HG03521 (cell line): ENCODE data around the gene KLHL6.
"Not testable (repeated sequence)": the region's sequence is repeated elsewhere in the genome, so short reads cannot be mapped to it uniquely, and the experiment has no call there.

Experiments
- ATAC-seq: cut with Tn5 transposase; IDR thresholded peaks from one replicate; pipeline ENCODE4 v1.9.1; 2021; ENCODE audit warnings: mild to moderate bottlenecking, moderate library complexity; ENCODE audit not compliant: unreplicated experiment

KLHL6 gene

DNA sequence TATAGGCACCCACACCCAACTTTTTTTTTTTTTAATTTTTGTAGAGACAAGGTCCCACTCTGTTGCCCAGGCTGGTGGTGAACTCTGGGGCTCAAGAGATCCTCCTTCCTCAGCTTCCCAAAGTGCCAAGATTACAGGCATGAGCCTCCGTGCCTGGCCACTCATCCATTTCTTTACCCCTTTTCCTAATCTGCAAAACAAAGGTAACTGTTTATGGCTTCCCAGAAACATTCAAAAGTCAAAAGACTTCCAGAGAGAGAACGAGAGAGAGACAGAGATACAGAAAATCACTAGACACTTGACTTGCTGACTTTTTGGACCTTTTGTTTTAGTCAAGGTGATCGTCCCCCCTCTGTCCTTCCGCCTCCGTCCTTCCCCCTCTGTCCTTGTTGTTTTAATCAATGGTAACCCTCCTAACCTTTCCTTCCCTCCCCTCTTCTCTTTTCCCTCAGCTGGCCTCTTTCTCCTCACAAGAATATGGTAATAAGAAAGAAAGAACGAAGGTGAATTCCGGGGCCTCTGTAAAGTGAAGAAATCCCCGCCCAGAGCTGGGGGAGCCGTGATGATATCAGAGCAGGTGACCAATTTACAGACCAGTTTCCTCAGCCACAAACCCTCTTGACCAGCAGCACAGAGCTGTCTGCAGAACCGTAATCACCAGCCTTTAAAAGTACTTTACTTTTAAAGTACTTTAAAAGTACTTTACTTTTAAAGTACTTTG, 21.9 kb downstream of the KLHL6 start:
- ATAC-seq = peak; percentile 42

- no peak for ATAC-seq
Measured at GRCh38 chr3:183532620-183533411, 22.7 kb downstream of the KLHL6 start.

DNA sequence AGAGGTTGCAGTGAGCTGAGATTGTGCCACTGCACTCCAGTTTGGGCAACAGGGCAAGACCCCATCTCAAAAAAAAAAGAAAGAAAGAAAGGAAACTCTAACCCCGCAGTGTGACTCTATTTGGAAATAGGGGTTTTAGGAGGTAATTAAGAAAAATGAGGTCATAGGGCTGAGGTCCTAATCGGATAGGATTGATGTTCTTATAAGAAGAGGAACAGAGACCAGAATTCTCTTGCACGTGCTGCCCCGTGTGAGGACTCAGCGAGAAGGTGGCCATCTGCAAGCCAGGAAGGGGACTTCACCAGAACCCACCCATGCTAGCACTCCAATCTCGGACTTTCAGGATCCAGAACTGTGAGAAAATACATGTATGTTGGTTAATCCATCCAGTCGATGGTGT, 25.8 kb downstream of the KLHL6 start:
- no peak for ATAC-seq

DNA sequence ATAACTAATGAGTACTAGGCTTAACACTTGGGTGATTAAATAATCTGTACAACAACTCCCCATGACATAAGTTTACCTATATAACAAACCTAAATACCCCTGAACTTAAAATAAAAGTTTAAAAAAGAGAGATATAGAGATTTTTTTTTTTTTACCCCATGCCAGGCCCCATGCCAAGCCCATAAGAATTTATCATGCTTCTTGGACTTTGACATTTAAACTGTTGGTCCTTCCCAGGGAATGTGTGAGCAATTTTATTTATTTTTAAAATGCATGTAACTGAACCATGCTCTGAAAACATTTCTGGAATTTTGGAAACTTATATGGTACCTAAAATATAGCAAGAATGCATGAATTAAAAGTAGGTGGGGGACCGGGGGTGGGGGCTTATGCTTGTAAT, 26.3 kb downstream of the KLHL6 start:
- ATAC-seq = no peak

GRCh38 chr3:183528758-183529157, 26.7 kb downstream of the KLHL6 start:
- not testable (repeated sequence) for ATAC-seq

DNA sequence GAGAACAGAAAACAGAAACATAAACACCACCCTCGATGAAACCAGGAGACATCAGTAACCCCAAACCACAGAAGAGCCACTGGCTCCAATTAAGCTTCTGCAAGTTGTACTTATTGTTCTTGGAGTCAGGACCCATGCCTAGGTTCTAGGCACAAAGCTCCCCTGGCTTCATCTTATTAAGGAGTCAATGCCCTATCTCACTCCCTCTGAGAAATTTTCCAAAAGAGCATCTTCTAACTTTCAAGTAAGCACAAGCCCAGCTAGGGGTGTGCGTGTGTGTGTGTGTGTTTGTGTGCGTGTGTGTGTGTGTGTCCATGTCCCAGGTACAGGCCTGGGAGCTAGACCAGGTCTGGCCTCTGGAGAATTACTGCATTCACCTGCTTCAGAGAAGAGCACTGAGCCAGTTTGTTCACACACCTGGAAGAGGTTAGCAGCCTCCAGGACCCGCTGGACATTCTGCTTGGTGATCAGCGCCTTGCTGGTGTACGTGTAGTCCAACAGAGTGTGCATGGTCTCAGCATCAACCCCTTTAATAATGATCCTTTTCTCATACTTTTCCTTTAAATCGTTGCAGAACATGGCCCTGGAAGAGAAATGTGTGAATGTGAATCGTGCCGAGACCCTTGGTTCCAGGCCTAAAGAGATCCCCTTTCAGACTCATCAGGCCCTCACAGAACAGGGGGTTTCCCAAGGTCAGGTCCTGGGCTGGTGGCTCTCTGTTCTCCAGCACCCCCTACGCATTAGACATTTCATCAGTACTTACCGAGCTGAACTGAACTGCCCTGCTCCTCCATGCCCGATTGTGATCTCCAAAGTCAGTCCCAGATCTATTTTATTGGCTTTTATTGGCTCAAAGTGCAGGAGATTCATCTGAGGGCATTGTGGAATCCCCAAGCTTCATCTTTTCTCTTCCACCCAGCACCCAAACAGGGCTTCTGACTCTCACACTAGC, 27.8 kb downstream of the KLHL6 start:
- peak; percentile 83 for ATAC-seq

DNA sequence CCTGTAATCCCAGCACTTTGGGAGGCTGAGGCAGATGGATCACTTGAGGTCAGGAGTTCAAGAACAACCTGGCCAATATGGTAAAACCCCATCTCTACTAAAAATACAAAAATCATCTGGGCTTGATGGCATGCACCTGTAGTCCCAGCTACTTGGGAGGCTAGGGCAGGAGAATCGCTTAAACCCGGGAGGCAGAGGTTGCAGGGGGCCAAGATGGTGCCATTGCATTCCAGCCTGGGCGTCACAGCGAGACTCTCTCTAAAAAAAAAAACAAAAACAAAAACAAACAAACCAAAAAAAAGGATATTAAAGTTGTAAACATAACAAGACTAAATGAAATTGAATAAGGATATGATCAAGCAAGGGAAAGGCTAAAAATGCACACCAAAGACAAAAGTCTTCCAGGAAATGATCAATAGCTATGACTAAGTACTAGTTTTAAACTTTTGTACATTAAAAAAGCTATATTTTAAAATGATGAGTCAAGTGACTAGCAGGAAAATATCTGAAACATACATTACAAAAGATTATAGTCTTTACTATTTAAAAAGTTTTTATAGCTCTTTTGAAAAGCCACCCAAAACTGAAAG, 28.6 kb downstream of the KLHL6 start:
- ATAC-seq = no peak

- ATAC-seq = no peak
Measured at GRCh38 chr3:183524476-183524875, 31.0 kb downstream of the KLHL6 start.

DNA sequence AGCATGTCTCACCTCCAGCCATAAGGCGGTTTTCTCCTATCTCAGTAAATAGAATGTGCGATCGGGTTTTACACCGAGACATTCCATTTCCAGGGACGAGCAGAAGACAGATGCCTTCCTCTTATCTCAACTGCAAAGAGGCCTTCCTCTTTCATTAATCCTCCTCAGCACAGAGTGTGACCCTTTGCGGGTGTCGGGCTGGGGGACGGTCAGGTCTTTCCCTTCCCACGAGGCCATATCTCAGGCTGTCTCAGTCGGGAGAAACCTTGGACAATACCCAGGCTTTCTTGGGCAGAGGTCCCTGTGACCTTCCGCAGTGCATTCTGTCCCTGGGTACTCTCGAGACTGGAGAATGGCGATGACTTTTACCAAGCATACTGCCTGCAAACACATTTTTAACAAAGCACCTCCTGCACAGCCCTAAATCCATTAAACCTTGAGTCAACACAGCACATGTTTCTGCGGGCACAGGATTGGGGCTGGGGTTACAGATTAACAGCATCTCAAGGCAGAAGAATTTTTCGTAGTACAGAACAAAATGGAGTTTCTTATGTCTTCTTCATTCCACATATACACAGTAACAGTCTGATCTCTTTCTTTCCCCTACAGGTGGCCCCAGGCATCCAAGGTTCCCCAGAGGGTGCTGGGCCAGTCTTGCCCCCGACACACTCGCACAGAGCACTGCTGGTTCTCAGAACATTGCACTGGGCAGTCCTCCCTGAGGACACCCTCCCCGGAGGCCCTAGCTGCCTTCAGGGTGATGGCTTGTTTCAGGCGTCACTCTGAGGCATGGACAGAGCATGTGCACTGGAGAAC, 34.6 kb downstream of the KLHL6 start:
- not testable (repeated sequence) for ATAC-seq

GRCh38 chr3:183520295-183520694, 35.2 kb downstream of the KLHL6 start:
- ATAC-seq = not testable (repeated sequence)

GRCh38 chr3:183519891-183520290, 35.6 kb downstream of the KLHL6 start:
- ATAC-seq = no peak

GRCh38 chr3:183518491-183519251, 36.8 kb downstream of the KLHL6 start:
- no peak for ATAC-seq

DNA sequence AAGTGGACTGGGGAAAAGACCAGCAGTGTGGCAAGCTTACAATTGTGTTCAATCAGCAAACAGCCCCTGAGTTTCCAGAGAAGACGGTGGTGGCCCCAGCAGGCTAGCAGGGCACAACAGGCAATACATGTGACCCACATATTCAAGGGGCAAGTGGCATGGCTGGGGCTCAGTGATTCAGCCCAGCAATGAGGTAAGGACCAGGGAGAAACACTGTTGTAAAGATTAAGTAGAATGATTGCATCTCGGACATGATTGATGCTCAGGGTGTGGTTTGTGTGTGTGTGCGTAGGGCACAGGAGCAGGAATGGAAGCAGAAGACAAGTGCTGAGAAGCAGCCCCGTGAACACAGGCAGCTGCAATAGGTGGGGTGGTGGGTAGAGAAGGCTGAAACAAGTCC, 37.9 kb downstream of the KLHL6 start:
- no peak for ATAC-seq

- ATAC-seq = peak; percentile 59
Measured at GRCh38 chr3:183515968-183516851, 39.3 kb downstream of the KLHL6 start.

GRCh38 chr3:183514021-183514420, 41.5 kb downstream of the KLHL6 start:
- no peak for ATAC-seq

GRCh38 chr3:183513046-183513706, 42.3 kb downstream of the KLHL6 start:
- ATAC-seq = no peak

DNA sequence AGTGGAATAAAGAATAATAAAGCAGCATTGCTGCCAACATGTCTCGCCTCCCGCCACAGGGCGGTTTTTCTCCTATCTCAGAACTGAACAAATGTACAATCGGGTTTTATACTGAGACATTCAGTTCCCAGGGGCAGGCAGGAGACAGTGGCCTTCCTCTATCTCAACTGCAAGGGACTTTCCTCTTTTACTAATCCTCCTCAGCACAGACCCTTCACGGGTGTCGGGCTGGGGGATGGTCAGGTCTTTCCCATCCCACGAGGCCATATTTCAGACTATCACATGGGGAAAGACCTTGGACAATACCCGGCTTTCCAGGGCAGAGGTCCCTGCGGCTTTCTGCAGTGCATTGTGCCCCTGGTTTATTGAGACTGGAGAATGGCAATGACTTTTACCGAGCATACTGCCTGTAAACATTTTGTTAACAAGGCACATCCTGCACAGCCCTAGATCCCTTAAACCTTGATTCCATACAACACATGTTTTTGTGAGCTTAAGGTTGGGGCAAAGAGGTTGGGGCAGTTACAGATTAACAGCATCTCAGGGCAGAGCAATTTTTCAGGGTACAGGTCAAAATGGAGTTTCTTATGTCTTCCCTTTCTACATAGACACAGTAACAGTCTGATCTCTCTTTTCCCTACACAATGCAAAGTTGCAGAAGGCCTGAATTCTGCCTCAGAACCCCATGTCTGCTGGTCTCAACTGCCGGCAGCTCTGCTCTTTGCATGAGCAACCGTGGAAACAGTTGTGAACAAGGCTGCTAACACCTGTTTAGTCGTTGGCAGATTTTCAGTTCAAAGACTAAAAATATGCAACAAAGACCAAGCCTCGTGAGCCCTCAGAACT, 44.0 kb downstream of the KLHL6 start:
- not testable (repeated sequence) for ATAC-seq
